Activated gamma-delta T cell (primary cell): ENCODE measurements around the gene FAT2.

Experiments used
- DNase-seq: peaks from one replicate; lab custom pipeline; 2025; lab: John Stamatoyannopoulos, UW

Gene FAT2

GRCh38 chr5:151553130-151553670 is 37.9 kb downstream of the FAT2 start:
- DNase-seq, result no peak

GRCh38 chr5:151551985-151552384 is 39.1 kb downstream of the FAT2 start:
- no peak for DNase-seq

GRCh38 chr5:151550146-151550545 is 41.0 kb downstream of the FAT2 start:
- no peak for DNase-seq

- no peak for DNase-seq
Measured at GRCh38 chr5:151549713-151550112, 41.4 kb downstream of the FAT2 start.

- no peak for DNase-seq
Measured at GRCh38 chr5:151547364-151547763, 43.8 kb downstream of the FAT2 start.

GRCh38 chr5:151541571-151541970 is 49.6 kb downstream of the FAT2 start:
- DNase-seq, result no peak
